Neural crest cell (in vitro differentiated cells): ENCODE results near the gene CCDC142. TPM values are rescaled to one million over a fixed set of nuclear protein-coding genes. Genes with fewer than 3 reads are reported as not detected.

ENCODE experiments used
- DNase-seq: peaks from one replicate; pipeline ENCODE4 v3.0.0; 2021; ENCODE audit warnings: low read depth, mixed read lengths, low spot score
- H3K27ac Mint-ChIP-seq: one replicate; pipeline ENCODE4 v1.8.0; 2021; ENCODE audit warnings: mild to moderate bottlenecking, mixed read lengths; ENCODE audit not compliant: unreplicated experiment
- H3K27me3 Mint-ChIP-seq: 2 replicates; pipeline ENCODE4 v1.8.0; 2021; ENCODE audit warnings: low read depth, mild to moderate bottlenecking, mixed read lengths
- H3K36me3 Mint-ChIP-seq: 2 replicates; pipeline ENCODE4 v1.8.0; 2021; ENCODE audit warnings: low read depth, mild to moderate bottlenecking, mixed read lengths
- H3K4me1 Mint-ChIP-seq: 2 replicates; pipeline ENCODE4 v1.8.0; 2021; ENCODE audit warnings: mixed read lengths
- H3K4me3 Mint-ChIP-seq: one replicate; pipeline ENCODE4 v1.8.0; 2021; ENCODE audit warnings: mild to moderate bottlenecking, mixed read lengths
- H3K9me3 Mint-ChIP-seq: 2 replicates; pipeline ENCODE4 v1.8.0; 2021; ENCODE audit warnings: mixed read lengths
- total RNA-seq: library from RNA; stranded (reverse); gene quantifications from 2 replicates; pipeline ENCODE4 v1.2.1, GENCODE V29; 2021
- TF ChIP-seq, protein P1 (sequence below): fragments of 200-600 bp; sonication (generic); conservative IDR thresholded peaks from 2 replicates; pipeline ENCODE4 v1.5.0; 2021; ENCODE audit warnings: antibody characterized with exemption, mild to moderate bottlenecking

The CCDC142 gene
- total RNA-seq, 1 donor from 2014 or later = 35.0 TPM

DNA sequence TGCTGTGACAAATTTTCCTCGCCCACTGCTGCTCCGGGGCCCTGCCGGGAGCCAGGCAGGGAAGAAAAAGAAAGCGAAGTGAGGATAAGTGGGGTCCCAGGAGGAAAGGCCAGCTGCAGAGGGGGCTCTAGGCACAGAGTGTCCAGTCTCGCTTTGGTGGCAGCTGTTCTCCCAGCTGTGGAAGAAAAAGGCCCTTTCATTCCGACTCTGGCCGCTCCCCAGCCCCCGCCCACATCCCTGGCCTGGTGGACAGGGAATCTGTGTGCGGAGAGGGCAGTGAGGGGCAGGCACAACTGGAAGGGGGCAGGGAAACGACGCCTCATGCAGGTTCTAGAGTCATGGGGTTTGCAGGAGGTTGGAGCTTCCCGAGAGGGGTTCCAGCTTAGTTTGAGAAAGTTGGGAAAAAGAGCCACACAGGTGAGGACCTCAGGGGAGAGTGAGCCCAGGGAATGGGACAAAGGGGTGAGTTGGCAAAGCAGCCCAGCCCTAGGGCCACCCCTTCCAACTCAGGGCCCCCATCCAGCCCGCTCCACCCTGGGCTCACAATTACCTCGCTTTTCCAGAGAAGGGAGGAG is 42.9 kb downstream of the CCDC142 start:
- Mint-ChIP-seq H3K36me3 (peaks cover 9% of the 10 kb centered on the region), H3K27ac (peak overlapping the region; percentile 98), H3K9me3 (no peaks in the 10 kb centered on the region), H3K27me3 (peaks cover 37% of the 10 kb centered on the region), H3K4me1 (peaks cover 50% of the 10 kb centered on the region), H3K4me3 (peak overlapping the region; percentile 94)
- TF ChIP-seq, protein P1, sequence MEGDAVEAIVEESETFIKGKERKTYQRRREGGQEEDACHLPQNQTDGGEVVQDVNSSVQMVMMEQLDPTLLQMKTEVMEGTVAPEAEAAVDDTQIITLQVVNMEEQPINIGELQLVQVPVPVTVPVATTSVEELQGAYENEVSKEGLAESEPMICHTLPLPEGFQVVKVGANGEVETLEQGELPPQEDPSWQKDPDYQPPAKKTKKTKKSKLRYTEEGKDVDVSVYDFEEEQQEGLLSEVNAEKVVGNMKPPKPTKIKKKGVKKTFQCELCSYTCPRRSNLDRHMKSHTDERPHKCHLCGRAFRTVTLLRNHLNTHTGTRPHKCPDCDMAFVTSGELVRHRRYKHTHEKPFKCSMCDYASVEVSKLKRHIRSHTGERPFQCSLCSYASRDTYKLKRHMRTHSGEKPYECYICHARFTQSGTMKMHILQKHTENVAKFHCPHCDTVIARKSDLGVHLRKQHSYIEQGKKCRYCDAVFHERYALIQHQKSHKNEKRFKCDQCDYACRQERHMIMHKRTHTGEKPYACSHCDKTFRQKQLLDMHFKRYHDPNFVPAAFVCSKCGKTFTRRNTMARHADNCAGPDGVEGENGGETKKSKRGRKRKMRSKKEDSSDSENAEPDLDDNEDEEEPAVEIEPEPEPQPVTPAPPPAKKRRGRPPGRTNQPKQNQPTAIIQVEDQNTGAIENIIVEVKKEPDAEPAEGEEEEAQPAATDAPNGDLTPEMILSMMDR = no peak
- peak; percentile 59 for DNase-seq

GRCh38 chr2:74439373-74439772 is 43.4 kb downstream of the CCDC142 start:
- DNase-seq = no peak
- H3K27ac Mint-ChIP-seq = peak overlapping the region; percentile 76
- H3K9me3 Mint-ChIP-seq = no peaks in the 10 kb centered on the region
- TF ChIP-seq, protein P1 = no peak
- H3K4me3 Mint-ChIP-seq = peak overlapping the region; percentile 94
- H3K4me1 Mint-ChIP-seq = peaks cover 50% of the 10 kb centered on the region
- H3K27me3 Mint-ChIP-seq = peaks cover 32% of the 10 kb centered on the region
- H3K36me3 Mint-ChIP-seq = peaks cover 9% of the 10 kb centered on the region

GRCh38 chr2:74438248-74438647 is 44.5 kb downstream of the CCDC142 start:
- TF ChIP-seq, protein P1 = no peak
- Mint-ChIP-seq H3K4me3 (peak overlapping the region; percentile 94), H3K36me3 (peaks cover 9% of the 10 kb centered on the region), H3K27ac (peak overlapping the region; percentile 95), H3K27me3 (peaks cover 23% of the 10 kb centered on the region), H3K9me3 (no peaks in the 10 kb centered on the region), H3K4me1 (peaks cover 50% of the 10 kb centered on the region)
- DNase-seq = no peak

DNA sequence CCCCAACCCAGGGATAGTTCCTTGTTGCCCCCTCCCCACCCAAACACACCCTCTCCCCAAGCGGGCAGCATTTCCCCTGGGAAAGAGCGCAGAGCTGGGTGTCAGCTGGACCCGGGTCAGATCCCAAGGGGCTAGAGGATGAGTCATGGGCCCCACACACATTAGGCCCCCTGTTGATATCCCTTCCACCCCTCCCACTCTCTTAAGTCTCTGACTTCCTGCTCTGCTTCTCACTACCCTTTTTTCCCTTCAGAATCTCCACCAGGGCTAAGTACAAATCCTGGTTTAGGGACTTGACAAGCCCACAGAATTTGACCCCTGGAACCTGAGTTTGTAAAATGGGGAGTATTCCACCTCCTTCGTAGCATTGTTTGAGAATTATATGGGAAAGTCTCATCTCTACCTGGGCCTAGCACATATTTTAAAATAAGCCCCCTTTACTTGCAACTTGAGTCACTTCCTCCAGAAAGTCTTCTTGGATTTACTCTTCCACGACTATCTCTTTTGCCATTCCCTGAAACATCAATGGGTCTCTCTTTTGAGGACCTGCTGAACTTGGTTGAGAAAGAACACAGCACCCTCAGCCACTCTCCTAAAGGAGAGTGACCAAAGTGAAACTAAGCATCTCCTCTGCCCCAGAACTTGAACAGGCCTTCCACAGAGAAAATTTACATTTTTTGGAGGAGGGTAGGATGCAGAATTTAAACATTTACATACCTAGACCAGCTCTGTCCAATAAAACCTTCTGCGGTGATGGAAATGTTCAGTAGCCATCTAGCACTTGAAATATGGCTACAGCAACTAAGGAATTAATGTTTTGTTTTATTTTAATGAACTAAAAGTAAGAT is 45.7 kb downstream of the CCDC142 start:
- Mint-ChIP-seq H3K4me3 (peak overlapping the region; percentile 25), H3K27ac (peak overlapping the region; percentile 35), H3K36me3 (peaks cover 9% of the 10 kb centered on the region), H3K4me1 (peaks cover 47% of the 10 kb centered on the region), H3K9me3 (no peaks in the 10 kb centered on the region), H3K27me3 (peaks cover 14% of the 10 kb centered on the region)
- TF ChIP-seq, protein P1 = no peak
- DNase-seq = no peak

- Mint-ChIP-seq H3K27ac (peak overlapping the region; percentile 35), H3K36me3 (peaks cover 9% of the 10 kb centered on the region), H3K4me3 (peak overlapping the region; percentile 25), H3K9me3 (no peaks in the 10 kb centered on the region), H3K27me3 (peaks cover 10% of the 10 kb centered on the region), H3K4me1 (peaks cover 46% of the 10 kb centered on the region)
- TF ChIP-seq, protein P1 = no peak
- DNase-seq = no peak
These were observed 46.5 kb downstream of the CCDC142 start for GRCh38 chr2:74436111-74436805.
